NB4 (cell line): Measurements from ENCODE around the gene KCNQ1.

Source experiments
- DNase-seq: peaks from one replicate; pipeline ENCODE4 v3.0.0; 2010; ENCODE audit warnings: low read depth
- H3K4me3 ChIP-seq: one replicate; pipeline ENCODE4 v1.5.1; 2011; ENCODE audit warnings: mild to moderate bottlenecking, low read depth, low read length, moderate library complexity
- MYC ChIP-seq: IDR thresholded peaks from 2 replicates; pipeline ENCODE4 v1.6.1; 2011; ENCODE audit warnings: low read depth, low read length
- POLR2A ChIP-seq: IDR thresholded peaks from 2 replicates; pipeline ENCODE4 v1.6.1; 2011; ENCODE audit warnings: mild to moderate bottlenecking; ENCODE audit not compliant: insufficient read length; ENCODE audit errors: extremely low read depth
- TF ChIP-seq, protein P1 (sequence below): IDR thresholded peaks from 2 replicates; pipeline ENCODE4 v1.6.1; 2011; ENCODE audit warnings: low read depth, low read length
- TF ChIP-seq, protein P2 (sequence below): IDR thresholded peaks from one replicate; pipeline ENCODE4 v1.5.1; 2012; ENCODE audit warnings: low read depth, low read length

Gene KCNQ1

DNA sequence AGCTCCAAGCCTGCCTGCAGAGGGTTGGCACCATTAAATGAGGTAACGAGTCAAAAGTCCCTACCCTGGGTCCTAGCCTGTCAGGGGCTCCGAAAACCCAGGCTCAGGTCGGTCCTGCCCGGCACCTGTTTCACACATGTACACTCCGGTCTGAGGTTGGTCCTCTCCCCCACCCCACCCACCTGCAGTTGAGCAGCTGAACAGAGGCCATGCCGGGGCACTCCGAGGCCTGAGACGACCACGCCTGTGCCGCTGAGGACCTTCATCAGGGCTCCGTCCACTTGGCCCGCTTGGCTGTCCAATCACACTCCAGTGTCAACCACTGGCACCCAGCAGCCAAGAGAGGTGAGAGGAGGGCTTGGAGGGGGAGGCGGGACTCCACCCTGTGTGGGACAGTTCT is 42.7 kb upstream of the KCNQ1 start:
- no peak for DNase-seq
- peak overlapping the region; percentile 99 for H3K4me3 ChIP-seq
- TF ChIP-seq, protein P1, sequence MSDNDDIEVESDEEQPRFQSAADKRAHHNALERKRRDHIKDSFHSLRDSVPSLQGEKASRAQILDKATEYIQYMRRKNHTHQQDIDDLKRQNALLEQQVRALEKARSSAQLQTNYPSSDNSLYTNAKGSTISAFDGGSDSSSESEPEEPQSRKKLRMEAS = no peak
- TF ChIP-seq MYC (no peak), POLR2A (no peak)
- TF ChIP-seq, protein P2, sequence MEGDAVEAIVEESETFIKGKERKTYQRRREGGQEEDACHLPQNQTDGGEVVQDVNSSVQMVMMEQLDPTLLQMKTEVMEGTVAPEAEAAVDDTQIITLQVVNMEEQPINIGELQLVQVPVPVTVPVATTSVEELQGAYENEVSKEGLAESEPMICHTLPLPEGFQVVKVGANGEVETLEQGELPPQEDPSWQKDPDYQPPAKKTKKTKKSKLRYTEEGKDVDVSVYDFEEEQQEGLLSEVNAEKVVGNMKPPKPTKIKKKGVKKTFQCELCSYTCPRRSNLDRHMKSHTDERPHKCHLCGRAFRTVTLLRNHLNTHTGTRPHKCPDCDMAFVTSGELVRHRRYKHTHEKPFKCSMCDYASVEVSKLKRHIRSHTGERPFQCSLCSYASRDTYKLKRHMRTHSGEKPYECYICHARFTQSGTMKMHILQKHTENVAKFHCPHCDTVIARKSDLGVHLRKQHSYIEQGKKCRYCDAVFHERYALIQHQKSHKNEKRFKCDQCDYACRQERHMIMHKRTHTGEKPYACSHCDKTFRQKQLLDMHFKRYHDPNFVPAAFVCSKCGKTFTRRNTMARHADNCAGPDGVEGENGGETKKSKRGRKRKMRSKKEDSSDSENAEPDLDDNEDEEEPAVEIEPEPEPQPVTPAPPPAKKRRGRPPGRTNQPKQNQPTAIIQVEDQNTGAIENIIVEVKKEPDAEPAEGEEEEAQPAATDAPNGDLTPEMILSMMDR = no peak

DNA sequence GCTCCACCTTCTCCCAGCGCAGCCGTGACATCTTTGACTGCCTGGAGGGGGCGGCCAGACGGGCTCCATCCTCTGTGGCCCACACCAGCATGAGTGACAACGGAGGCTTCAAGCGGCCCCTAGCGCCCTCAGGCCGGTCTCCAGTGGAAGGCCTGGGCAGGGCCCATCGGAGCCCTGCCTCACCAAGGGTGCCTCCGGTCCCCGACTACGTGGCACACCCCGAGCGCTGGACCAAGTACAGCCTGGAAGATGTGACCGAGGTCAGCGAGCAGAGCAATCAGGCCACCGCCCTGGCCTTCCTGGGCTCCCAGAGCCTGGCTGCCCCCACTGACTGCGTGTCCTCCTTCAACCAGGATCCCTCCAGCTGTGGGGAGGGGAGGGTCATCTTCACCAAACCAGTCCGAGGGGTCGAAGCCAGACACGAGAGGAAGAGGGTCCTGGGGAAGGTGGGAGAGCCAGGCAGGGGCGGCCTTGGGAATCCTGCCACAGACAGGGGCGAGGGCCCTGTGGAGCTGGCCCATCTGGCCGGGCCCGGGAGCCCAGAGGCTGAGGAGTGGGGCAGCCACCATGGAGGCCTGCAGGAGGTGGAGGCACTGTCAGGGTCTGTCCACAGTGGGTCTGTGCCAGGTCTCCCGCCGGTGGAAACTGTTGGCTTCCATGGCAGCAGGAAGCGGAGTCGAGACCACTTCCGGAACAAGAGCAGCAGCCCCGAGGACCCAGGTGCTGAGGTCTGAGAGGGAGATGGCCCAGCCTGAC is 41.7 kb upstream of the KCNQ1 start:
- DNase-seq = no peak
- no peak overlapping the region for H3K4me3 ChIP-seq
- TF ChIP-seq, protein P1 = no peak
- TF ChIP-seq, protein P2 = no peak
- TF ChIP-seq POLR2A (no peak), MYC (no peak)

DNA sequence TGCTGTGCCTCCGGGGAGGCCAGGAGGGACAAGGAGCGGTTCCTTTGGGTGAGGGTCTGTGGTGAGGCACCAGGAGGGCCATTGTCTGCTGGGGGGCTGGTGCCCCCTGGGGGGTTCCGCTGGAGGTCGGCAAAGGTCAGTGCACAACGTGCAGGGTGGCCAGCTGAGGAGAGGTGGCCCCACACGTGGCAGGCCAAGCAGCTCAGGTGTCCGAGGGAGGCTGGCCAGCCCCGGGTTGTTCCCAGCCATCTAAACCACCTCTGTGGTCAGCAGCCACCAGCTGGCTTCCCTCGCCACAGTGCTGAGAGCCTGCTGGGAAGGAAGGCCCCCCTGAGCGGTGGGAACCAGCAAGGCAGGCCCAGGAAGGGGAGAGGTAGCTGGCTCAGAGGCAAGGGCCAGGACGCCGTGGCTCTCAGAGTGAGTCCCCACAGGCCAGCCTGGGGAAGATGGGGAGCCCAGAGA is 40.0 kb upstream of the KCNQ1 start:
- DNase-seq = no peak
- no peak overlapping the region for H3K4me3 ChIP-seq
- TF ChIP-seq MYC (no peak), POLR2A (no peak)
- TF ChIP-seq, protein P1 = no peak
- TF ChIP-seq, protein P2 = no peak

DNA sequence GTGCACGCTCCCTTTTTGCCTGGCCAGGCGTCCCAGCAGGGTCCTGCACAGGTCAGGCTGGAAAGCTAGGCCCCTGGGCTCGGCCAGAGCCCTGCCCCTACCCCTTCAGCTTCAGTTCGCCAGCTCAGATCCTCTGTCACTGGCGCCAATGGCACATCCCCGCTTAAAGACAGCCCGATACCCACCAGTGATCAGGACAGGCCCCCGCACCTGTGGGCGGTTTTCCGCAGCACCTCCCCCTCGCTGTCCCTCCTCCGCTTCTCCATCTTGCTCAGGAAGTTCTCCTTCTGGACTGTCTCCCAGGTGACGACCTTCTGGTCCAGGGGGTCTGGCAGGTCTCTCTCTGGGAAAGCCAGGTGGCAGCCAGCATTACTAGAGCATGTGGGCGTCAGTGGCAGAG is 38.4 kb upstream of the KCNQ1 start:
- H3K4me3 ChIP-seq = no peak overlapping the region
- DNase-seq = no peak
- TF ChIP-seq POLR2A = no peak
- TF ChIP-seq, protein P2 = no peak
- no peak for TF ChIP-seq MYC

DNA sequence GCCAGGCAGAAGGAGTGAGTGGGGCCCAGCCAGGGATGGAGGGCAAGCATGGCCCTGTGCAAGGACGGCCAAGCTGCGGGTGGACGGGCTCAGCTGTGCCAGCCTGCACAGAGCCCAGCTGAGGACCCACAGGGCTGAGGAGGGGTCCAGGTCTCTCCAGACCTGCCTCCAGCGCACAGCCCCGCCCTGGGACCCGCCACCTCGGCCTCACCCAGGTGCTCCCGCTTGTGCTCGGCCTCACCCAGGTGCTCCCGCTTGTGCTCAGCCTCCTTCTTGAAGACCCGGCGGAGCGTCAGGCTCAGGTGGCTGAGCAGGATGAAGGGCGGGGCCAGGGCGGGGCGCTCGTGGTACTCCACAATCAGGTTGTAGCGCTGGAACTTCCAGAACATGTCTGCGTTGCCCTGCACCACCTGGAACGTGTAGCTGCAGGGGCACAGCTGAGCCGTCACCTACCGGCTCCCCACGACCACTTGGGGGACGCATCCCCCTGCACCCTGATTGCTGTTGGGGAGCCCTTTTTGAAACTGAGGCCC is 37.9 kb upstream of the KCNQ1 start:
- TF ChIP-seq POLR2A = no peak
- TF ChIP-seq MYC = no peak
- TF ChIP-seq, protein P1 = no peak
- TF ChIP-seq, protein P2 = no peak
- DNase-seq = no peak
- no peak overlapping the region for H3K4me3 ChIP-seq

DNA sequence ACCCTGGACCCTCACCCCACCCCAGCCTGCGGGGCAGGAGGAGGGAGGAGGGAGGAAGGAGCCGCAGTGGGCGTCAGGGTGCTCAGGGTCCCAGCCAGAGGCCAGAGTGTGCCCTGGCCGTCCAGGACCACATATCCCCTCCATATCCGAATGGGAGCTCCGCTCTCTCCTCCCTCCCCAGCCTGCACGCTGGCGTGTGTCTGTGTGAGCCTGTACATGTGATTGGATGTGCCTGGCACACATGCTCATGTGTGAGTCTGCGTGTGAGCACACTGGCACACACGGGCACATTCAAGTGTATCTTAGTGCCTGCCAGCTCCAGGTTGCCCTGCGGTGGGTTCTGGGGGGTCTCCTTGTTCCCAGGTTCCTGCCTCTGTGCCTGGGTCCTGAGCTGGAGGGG is 36.1 kb upstream of the KCNQ1 start:
- no peak for TF ChIP-seq POLR2A
- no peak for TF ChIP-seq MYC
- TF ChIP-seq, protein P1 = no peak
- TF ChIP-seq, protein P2 = no peak
- no peak overlapping the region for H3K4me3 ChIP-seq
- DNase-seq = no peak
